Epidermal melanocyte (primary cell): Measurements from ENCODE around the gene GOLGA2.

Source experiments
- DNase-seq: peaks from one replicate; pipeline ENCODE4 v3.0.0; 2011; ENCODE audit warnings: low spot score; ENCODE audit not compliant: insufficient read length

GOLGA2 gene

DNA sequence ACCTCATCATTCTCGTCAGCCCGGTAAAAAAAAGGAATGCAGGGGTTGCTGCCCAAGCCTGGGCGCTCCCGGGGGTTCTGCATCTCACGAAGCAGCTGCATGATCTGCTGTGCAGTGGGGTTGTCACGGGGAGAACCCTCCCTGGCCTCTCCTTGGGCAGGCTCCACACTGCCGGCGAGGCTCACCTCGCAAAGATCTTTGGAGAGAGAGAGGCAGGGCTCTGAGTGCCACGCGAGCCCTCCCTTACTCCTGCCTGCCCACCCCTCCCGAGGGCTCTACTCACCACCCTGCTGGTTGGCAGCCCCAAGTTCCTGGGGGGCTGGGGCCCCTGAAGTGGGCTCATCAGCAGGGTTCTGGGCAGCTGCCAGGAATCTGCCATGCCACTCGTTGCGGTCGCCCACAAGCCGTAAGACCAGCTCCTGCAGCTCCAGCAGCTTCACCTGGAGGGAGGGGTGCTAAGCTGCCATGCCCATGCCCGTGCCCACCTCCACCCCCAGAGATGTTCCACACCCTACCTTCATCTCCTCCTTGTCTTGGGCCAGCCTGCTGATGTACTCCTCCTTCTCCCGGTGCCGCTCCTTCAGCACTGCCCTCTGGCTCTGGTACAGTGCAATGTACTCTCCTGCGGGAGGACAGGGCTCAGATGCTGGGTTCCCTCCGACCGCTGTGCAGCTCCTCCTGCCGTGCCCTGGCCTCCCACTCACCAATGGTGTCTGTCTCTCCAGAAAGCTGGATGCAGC lies 18.6 kb downstream of the GOLGA2 start:
- no peak for DNase-seq

DNA sequence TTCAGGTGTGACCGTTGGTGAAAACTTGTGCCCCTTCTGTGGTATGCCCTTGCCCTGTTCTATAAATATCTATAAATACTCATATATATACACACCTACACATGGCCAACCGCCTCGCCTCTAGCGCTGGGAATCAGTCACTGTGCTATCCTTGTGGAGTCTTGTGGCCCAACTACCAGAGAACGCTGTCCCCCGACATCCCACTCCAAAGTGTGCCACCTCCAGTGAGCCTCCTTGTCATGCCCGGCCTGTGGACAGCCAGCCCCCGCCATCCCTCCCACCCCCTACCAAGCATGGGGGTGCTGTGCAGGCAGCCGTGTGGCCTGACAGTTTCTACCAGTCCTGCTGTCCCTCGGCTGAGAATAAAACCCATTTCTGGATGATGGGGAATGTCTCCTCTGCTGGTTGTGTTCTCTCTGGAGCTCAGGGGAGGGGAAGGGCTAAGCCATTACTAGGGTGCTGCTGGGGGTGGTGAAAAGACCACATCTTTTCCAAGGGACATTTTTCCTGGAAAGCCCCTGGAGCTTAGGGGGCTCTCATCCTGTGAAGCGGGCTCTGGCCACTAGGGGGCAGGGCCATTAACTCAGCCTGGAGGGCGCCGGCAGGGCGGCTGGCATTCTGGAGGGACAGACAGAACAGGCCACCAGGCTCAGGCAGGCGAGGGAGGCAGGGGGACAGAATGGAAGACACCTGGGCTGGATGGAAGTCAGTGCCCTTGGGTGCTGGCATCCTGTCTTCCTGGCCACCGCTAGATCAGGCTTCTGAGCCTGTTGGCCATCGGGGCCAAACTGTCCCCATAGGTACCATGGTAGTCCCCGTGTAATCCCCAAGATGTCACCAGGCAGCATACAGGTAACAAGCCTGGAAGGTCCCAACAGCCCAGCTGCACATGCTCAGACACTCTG lies 20.7 kb downstream of the GOLGA2 start:
- DNase-seq: peak; percentile 90

DNA sequence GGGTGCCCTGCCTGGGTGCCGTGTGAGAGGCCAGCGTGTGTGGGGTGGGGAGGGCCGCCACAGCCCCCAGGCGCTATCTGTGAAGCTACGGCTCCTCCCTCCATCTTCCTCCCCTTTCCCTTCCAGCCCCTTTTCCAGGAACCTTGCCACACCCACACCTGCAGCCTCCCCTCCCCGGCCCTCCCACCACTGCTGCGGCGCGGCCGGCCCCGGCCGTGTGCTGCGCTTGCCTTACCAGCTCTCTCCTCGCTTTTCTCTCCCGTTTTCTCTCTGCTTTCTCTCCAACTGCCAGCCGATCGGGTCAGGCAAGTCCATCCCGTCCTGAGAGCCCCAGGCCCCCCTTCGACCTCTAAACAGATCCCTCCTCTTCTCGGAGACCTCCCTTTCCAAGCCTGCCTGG lies 21.4 kb downstream of the GOLGA2 start:
- DNase-seq: no peak

GRCh38 chr9:128253991-128254346 lies 21.8 kb downstream of the GOLGA2 start:
- no peak for DNase-seq

- no peak for DNase-seq
Measured at GRCh38 chr9:128253140-128253990, 22.4 kb downstream of the GOLGA2 start.

- no peak for DNase-seq
Measured at GRCh38 chr9:128252317-128253139, 23.3 kb downstream of the GOLGA2 start.

GRCh38 chr9:128251732-128252100 lies 24.1 kb downstream of the GOLGA2 start:
- DNase-seq: no peak

DNA sequence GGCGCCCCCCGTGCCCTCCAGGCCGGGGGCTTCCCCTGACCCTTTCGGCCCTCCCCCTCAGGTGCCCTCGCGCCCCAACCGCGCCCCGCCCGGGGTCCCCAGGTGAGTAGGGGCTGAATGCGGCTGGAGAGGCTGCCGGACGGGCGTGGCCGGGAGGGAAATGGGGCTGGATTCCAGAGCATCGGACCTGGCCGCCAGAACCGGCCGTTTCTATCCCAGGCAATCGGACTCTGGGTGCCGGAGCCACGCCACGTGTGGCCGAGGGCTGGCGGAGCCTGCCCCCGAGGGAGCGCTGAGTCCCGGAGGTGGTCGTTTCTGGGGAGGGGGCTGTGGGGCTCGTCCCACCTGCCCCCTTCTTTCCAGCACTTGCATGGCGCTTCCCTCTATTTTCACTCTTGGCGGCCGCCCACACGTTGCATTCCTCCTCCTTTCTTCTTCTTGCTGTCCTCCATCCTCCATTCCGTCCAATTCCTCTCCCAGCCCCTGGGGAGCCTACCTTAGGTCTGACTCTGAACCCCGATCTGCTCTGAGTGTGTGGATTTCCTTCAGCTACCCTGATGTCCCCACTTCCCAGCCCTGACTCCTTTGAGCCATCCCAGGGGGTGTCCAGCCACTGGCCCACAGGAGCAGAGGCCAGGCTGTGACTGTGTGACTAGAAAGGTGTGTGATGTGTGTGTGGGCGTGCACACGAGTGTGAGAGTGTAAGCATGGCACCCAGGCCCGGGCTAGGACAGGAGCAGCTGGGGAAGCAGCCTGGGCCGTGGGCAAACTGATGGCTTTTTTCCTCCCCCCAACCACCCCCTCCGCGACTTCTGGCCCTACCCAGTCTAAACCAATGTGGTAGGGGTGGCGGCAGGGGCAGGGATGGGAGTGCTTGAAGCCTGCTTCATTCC lies 24.7 kb downstream of the GOLGA2 start:
- no peak for DNase-seq

- DNase-seq: peak; percentile 54
Measured at GRCh38 chr9:128249908-128250838, 25.6 kb downstream of the GOLGA2 start.

- no peak for DNase-seq
Measured at GRCh38 chr9:128249558-128249907, 26.3 kb downstream of the GOLGA2 start.

GRCh38 chr9:128247226-128247803 lies 28.5 kb downstream of the GOLGA2 start:
- DNase-seq: no peak

- DNase-seq: no peak
Measured at GRCh38 chr9:128246471-128246870, 29.3 kb downstream of the GOLGA2 start.

DNA sequence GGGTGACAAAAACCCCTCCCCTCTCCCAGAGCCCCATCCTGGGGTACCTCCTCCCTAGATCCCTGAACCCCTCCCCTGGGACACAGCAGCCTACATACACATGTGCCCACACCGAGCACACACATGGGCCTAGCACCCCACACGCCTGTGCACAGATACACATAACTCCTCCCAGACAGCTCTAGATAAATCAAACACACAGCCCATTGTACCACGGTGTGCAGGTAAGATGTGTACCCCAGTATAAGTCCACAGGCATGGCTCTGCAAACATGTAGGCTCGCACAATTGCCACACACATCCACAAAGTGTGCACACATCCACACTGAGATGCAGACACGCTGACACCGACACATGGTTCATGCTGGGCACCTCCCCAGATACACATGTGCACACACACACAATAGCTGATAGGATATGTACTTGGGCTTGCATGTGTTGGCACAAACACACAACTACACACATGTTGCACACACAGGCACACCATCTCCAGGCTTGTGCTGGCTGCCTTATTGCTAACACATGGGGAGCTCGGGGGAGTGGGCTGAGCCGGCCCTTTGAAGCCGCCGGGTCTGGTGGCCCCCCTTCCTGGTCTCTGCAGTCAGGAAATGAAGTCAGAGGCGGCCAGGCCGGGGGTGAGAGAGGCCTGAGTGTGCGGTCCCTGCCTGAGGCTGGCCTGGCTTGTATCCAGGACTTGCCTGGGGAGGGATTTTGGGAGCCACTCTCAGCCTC lies 30.2 kb downstream of the GOLGA2 start:
- DNase-seq: no peak

GRCh38 chr9:128244837-128245231 lies 31.0 kb downstream of the GOLGA2 start:
- DNase-seq: peak; percentile 50

- DNase-seq: no peak
Measured at GRCh38 chr9:128244091-128244836, 31.5 kb downstream of the GOLGA2 start.

DNA sequence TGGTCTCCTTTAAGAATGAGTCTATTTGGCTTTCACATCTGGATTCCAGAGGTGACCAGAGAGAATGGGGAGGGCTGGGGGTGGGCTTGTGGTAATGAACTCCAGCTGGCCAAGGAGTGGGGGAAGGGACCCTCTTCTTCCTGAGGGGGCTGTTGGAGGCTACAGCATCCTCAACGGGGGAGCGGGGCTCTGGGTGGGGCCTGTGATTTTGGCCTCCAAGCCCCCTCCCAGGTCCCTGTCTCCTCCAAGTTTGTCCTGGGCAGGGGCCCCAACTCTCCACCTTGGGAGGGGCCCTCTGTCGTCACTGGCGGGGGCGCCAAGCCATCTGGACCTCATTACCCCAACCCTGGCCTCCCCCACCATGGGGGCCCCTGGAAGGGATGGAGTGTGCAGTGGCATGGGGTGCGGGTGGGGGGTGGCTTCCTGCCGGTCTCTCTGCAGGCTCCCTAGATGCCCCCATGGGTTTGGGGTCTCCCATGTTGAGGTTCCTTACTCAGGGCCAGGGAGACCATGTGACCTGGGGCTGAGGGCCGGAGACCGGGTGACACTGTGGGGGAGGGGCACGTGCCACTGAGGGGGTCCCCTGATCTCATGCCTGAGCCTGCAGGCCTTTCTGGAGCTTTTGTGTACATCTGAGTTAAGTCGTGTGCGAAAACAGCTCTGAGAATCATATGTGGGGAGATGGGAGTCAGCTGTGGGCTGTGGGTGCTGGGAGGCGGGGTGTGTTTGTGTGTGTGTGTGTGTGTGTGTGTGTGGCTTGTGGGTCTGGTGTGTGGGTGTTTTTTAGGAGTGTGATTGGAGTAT lies 32.4 kb downstream of the GOLGA2 start:
- DNase-seq: peak; percentile 62
